ENCODE data around the gene GATA5. TPM values are rescaled to one million over a fixed set of nuclear protein-coding genes. Genes with fewer than 3 reads are reported as not detected.

The GATA5 gene
- total RNA-seq, 2 experiments from 2014 or later = not detected

DNA sequence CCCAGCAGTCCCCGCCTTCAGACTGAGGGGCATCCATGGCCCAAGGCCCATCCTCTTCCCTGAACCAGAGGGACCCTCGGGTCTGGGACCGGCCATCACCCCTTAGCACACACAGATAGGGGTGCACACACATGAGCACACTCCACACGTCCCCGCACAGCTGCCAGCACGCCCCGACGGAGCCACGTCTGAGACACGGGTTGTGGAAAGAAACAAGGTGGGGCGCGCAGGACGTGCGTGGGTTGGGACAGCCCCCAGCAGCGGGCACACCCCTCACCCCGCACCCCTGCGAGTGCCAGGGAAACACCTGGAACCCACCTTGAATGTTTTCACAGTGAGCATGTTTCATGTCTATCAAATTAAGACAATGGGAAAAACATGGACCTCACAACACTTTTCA, 6.4 kb downstream of the GATA5 start:
- Mint-ChIP-seq H3K27me3 (peaks cover 18% of the 10 kb centered on the region), H3K4me3 (no peak overlapping the region), H3K27ac (no peak overlapping the region), H3K4me1 (no peaks in the 10 kb centered on the region), H3K9me3 (no peaks in the 10 kb centered on the region), H3K36me3 (no peaks in the 10 kb centered on the region)
- DNase-seq (no peak), ATAC-seq (ENCODE audit: low read depth) (no peak)
- POLR2A ChIA-PET = no interaction called here

GRCh38 chr20:62466806-62467537, 8.8 kb downstream of the GATA5 start:
- Mint-ChIP-seq H3K27ac (no peak overlapping the region), H3K4me3 (no peak overlapping the region), H3K36me3 (no peaks in the 10 kb centered on the region), H3K9me3 (no peaks in the 10 kb centered on the region), H3K27me3 (peaks cover 8% of the 10 kb centered on the region), H3K4me1 (no peaks in the 10 kb centered on the region)
- DNase-seq (no peak), ATAC-seq (ENCODE audit: low read depth) (no peak)
- POLR2A ChIA-PET = no interaction called here

DNA sequence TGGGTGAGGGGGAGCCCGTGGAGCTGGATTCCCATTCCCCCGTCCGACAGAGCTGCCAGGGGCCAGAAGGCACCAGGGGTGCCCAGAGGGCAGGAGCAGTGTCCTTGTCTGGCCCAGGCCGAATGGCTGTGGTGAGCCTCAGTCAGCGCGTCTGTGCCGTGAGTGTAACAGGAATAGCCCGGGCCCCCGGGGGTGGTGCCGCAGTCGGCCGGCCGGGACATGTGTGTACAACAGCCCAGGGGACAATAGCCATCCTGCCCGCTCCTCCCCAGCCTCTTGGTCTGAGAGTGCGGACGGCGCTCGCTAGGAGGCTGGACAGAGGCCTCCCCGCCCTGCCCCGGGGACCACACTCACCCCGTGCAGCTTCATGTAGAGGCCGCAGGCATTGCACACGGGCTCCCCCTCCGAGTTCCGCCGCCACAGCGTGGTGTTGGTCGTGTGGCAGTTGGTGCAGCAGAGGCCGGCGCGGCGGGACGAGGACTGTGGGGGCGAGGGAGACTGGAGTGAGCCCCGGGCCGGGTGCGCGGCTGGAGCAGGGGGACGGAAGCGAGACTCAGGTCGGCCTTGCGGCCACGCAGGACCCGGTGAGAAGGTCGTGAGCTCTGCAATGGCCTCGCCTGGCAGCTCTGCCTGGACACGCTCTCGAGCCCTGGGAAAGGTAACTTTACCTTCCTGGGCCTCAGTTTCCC, 9.6 kb downstream of the GATA5 start:
- Mint-ChIP-seq H3K27ac (no peak overlapping the region), H3K4me3 (no peak overlapping the region), H3K9me3 (no peaks in the 10 kb centered on the region), H3K4me1 (no peaks in the 10 kb centered on the region), H3K36me3 (no peaks in the 10 kb centered on the region), H3K27me3 (peaks cover 4% of the 10 kb centered on the region)
- ATAC-seq (ENCODE audit: low read depth) (no peak), DNase-seq (no peak)
- POLR2A ChIA-PET = no interaction called here

DNA sequence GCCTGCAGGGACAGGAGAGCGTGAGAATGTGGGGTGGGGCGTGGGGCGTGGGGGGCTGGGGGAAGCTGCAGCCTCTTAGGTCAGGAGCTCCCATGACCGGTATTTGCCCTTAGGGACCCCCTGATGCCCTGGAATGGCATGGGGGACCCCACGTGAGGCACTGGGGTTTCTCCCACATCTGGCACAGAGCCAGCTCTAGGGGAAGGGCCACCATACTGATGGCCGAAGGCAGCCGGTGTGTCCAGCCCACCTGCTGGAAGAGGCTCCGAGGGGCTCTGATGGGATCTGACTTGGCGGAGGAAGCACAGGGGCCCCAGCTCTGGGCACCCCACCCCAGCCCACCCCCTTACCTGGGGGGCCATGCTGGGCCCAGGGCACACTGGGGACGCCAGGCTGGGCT, 10.8 kb downstream of the GATA5 start:
- H3K36me3 Mint-ChIP-seq = no peaks in the 10 kb centered on the region
- POLR2A ChIA-PET = no interaction called here
- no peaks in the 10 kb centered on the region for H3K9me3 Mint-ChIP-seq

DNA sequence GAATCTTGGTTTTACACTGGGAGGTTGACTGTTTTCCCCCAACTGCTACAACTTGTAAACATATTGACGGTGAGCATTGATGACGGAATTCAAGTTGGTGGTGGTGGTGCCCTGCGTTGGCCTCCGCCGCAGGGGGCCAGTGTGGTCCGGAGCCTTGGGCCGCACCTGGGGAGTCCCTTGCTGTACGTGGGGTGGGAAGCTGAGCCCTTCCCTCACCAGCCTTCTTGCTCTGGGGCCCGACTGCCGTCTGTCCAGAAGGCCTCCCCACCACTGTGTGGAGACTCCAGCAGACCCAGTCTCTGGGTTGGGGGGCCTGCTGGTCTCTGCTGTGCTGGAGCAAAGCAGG, 11.4 kb downstream of the GATA5 start:
- DNase-seq (no peak), ATAC-seq (ENCODE audit: low read depth) (no peak)
- H3K36me3 Mint-ChIP-seq = no peaks in the 10 kb centered on the region
- no peaks in the 10 kb centered on the region for H3K9me3 Mint-ChIP-seq
- H3K4me3 Mint-ChIP-seq = no peak overlapping the region
- H3K4me1 Mint-ChIP-seq = no peaks in the 10 kb centered on the region
- POLR2A ChIA-PET = no interaction called here
- no peak overlapping the region for H3K27ac Mint-ChIP-seq
- no peaks in the 10 kb centered on the region for H3K27me3 Mint-ChIP-seq

More for the DNA sequence above, 10.8 kb downstream of the GATA5 start:
- H3K27ac Mint-ChIP-seq = no peak overlapping the region
- H3K4me3 Mint-ChIP-seq = no peak overlapping the region
- peaks cover 1% of the 10 kb centered on the region for H3K27me3 Mint-ChIP-seq
- no peak for ATAC-seq (ENCODE audit: low read depth)
- no peaks in the 10 kb centered on the region for H3K4me1 Mint-ChIP-seq
- no peak for DNase-seq

DNA sequence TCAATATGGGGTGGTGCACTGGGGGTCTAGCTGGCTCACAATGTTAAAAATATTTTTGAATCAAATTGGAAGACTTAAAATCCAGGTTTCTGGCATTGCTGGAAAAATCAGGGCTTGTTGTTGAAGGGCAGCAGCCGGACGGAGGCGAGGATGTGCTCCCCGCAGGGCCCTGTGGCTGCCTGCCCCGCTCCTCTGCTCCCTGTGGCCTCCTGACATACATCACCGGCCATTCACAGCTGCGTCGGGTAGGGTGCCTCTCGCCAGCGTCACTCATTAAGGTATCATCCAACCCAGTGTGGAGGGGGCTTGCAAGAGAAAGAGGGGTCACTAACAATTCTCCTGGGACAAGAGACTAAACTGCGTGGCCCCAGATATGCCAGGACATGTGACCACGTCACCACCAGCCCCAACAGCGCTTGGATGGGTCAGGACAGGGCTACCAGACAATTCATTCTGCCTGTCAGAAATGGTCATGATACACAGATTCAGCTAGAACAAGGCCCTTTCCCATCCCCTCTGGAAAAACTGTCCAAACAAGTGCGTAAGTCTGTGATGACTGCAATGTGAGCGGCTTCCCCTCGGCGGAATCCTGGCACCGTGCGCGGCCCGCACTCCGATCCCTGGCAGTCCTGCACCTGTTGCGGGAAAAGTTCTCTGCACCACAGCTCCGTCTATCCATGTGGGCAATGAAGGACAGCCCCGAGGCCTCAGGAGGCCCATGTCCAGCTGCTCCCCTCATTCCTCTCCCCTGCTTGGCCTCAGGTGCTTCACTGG, 12.0 kb downstream of the GATA5 start:
- POLR2A ChIA-PET = no interaction called here
- Mint-ChIP-seq H3K4me1 (no peaks in the 10 kb centered on the region), H3K36me3 (no peaks in the 10 kb centered on the region), H3K27me3 (no peaks in the 10 kb centered on the region), H3K9me3 (no peaks in the 10 kb centered on the region), H3K27ac (no peak overlapping the region), H3K4me3 (no peak overlapping the region)
- no peak for DNase-seq
- ATAC-seq (ENCODE audit: low read depth) = no peak

- Mint-ChIP-seq H3K9me3 (no peaks in the 10 kb centered on the region), H3K4me1 (no peaks in the 10 kb centered on the region), H3K4me3 (no peak overlapping the region), H3K36me3 (no peaks in the 10 kb centered on the region), H3K27me3 (no peaks in the 10 kb centered on the region), H3K27ac (no peak overlapping the region)
- POLR2A ChIA-PET = no interaction called here
- no peak for ATAC-seq (ENCODE audit: low read depth)
- DNase-seq = no peak
These were observed 12.7 kb downstream of the GATA5 start for GRCh38 chr20:62462976-62463592.

GRCh38 chr20:62461834-62462233, 14.0 kb downstream of the GATA5 start:
- no peaks in the 10 kb centered on the region for H3K9me3 Mint-ChIP-seq
- H3K27me3 Mint-ChIP-seq = no peaks in the 10 kb centered on the region
- ATAC-seq (ENCODE audit: low read depth) (no peak), DNase-seq (no peak)
- H3K36me3 Mint-ChIP-seq = no peaks in the 10 kb centered on the region
- H3K27ac Mint-ChIP-seq = no peak overlapping the region
- H3K4me1 Mint-ChIP-seq = no peaks in the 10 kb centered on the region
- H3K4me3 Mint-ChIP-seq = no peak overlapping the region
- POLR2A ChIA-PET = no interaction called here

DNA sequence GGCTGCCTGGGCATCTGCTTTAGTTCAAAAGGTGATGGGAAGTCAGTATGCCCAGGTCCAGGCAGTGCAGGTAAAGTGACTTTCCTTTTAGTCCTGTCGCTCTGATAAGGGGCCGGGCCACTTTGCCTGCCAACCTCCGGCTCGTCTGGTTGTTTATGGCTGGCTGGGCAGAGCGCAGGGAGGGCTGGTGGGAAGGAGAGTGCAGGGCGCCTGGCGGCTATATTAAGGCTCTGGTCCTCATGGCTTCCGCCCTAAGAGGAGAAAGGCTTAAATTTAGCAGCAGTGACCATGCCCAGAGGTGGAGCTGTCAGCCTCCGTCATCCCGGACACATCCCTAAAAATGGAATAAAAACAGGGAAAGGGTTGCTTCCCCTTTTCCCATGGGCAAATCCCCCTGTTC, 14.6 kb downstream of the GATA5 start:
- no peaks in the 10 kb centered on the region for H3K9me3 Mint-ChIP-seq
- H3K27ac Mint-ChIP-seq = no peak overlapping the region
- no peaks in the 10 kb centered on the region for H3K27me3 Mint-ChIP-seq
- H3K36me3 Mint-ChIP-seq = no peaks in the 10 kb centered on the region
- DNase-seq (no peak), ATAC-seq (ENCODE audit: low read depth) (no peak)
- H3K4me1 Mint-ChIP-seq = peaks cover under 1% of the 10 kb centered on the region
- POLR2A ChIA-PET = no interaction called here
- no peak overlapping the region for H3K4me3 Mint-ChIP-seq

DNA sequence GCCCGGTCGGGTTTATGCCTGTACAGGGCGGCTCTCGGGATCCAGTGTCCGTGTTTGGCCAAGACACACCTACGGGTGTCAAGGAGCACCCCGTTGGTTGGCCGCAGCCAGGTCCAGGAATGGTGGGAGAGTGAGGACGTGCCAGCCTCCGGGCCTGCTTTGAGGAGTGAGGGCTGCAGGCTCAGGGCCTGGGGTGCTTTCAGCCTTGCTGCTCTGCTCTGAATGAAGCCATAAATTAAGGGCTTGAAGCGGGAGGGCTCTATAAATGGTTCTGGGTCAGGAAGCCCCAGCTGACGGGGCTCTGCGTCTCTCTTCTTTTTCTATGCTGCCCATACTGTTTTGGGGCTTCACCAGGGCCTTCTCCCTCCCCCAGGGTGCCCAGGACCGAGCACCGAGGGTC, 15.1 kb downstream of the GATA5 start:
- no peaks in the 10 kb centered on the region for H3K9me3 Mint-ChIP-seq
- H3K36me3 Mint-ChIP-seq = no peaks in the 10 kb centered on the region
- no peak overlapping the region for H3K4me3 Mint-ChIP-seq
- DNase-seq (no peak), ATAC-seq (ENCODE audit: low read depth) (no peak)
- peaks cover 1% of the 10 kb centered on the region for H3K4me1 Mint-ChIP-seq
- POLR2A ChIA-PET = no interaction called here
- no peaks in the 10 kb centered on the region for H3K27me3 Mint-ChIP-seq
- no peak overlapping the region for H3K27ac Mint-ChIP-seq

GRCh38 chr20:62459488-62459887, 16.3 kb downstream of the GATA5 start:
- no peaks in the 10 kb centered on the region for H3K27me3 Mint-ChIP-seq
- H3K4me3 Mint-ChIP-seq = no peak overlapping the region
- H3K4me1 Mint-ChIP-seq = peaks cover 1% of the 10 kb centered on the region
- ATAC-seq (ENCODE audit: low read depth) = no peak
- no peaks in the 10 kb centered on the region for H3K9me3 Mint-ChIP-seq
- no peak overlapping the region for H3K27ac Mint-ChIP-seq
- no peaks in the 10 kb centered on the region for H3K36me3 Mint-ChIP-seq
- POLR2A ChIA-PET = no interaction called here
- no peak for DNase-seq

DNA sequence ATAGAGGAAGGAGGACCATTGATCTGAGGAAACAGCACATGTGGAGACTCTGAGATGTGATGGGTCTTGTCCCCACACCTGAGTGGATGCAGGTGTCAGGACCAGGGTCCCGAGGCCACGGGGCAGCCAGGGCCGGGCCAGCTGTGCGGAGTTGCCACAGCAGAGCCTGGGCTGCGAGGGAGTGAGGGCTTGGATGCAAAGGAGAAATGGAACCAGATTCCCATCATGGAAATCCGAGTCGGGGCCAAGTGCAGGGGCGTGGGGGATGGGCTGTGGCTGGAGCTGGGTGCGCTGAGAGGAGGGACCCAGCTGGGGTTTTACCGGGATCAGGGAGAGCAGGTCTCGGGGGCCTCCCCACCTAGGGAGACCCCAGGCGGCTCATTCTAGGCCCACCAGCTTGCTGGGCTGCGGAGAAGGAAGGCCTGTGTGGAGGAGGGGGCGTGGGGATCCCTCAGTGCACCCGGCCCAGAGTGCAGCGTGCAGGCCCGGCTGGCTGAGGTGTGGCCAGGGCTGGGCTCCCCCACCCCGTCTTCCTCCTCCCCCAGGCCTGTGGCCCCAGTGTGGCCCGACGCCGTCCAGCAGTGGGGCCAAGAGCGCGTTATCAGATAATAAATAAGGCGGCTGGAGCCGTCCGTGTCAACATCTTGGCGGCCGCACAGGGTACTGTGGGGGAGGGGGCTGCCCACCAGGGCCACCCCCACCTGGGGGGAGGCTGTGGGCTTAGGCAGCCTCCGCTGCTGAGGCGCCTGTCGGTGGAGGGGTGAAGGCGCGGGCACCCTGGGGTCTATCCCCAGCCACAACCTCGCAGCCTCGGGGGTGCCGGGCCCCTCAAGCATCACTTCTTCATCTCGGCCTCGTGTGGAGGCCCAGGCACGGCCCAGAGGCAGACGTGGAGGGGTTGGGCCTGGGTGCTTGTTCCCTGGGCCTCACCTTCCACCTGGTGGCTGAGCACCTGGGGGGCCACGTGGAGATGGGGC, 17.2 kb downstream of the GATA5 start:
- ATAC-seq (ENCODE audit: low read depth) (no peak), DNase-seq (no peak)
- Mint-ChIP-seq H3K27ac (no peak overlapping the region), H3K4me3 (no peak overlapping the region), H3K36me3 (no peaks in the 10 kb centered on the region), H3K9me3 (no peaks in the 10 kb centered on the region), H3K4me1 (peaks cover 1% of the 10 kb centered on the region), H3K27me3 (peaks cover 3% of the 10 kb centered on the region)
- POLR2A ChIA-PET = no interaction called here

- no peaks in the 10 kb centered on the region for H3K36me3 Mint-ChIP-seq
- no peaks in the 10 kb centered on the region for H3K9me3 Mint-ChIP-seq
- H3K4me1 Mint-ChIP-seq = peaks cover 1% of the 10 kb centered on the region
- DNase-seq = no peak
- H3K27ac Mint-ChIP-seq = no peak overlapping the region
- peaks cover 3% of the 10 kb centered on the region for H3K27me3 Mint-ChIP-seq
- ATAC-seq (ENCODE audit: low read depth) = no peak
- no peak overlapping the region for H3K4me3 Mint-ChIP-seq
- POLR2A ChIA-PET = no interaction called here
These were observed 18.0 kb downstream of the GATA5 start for GRCh38 chr20:62457831-62458230.

Data from activated naive CD8-positive, alpha-beta T cell treated with anti-CD3 and anti-CD28 coated beads, Interleukin-2, amount 10 ng/mL, durations not matched to agents 7 days and 5 days (primary cell).